GM18511 (cell line): ENCODE results near the gene TRIM39.
"Not testable (repeated sequence)": the region's sequence is repeated elsewhere in the genome, so short reads cannot be mapped to it uniquely, and the experiment has no call there.

Experiments
- ATAC-seq: cut with Tn5 transposase; IDR thresholded peaks from one replicate; pipeline ENCODE4 v1.9.1; 2021; ENCODE audit warnings: mild to moderate bottlenecking, moderate library complexity; ENCODE audit not compliant: unreplicated experiment

TRIM39 gene

GRCh38 chr6:30359276-30359675 is 32.5 kb downstream of the TRIM39 start:
- no peak for ATAC-seq

GRCh38 chr6:30360139-30360538 is 33.4 kb downstream of the TRIM39 start:
- ATAC-seq: no peak

- ATAC-seq: no peak
Observed at GRCh38 chr6:30361661-30362060, 34.9 kb downstream of the TRIM39 start.

GRCh38 chr6:30363459-30363858 is 36.7 kb downstream of the TRIM39 start:
- ATAC-seq: no peak

GRCh38 chr6:30364591-30364990 is 37.9 kb downstream of the TRIM39 start:
- no peak for ATAC-seq

GRCh38 chr6:30369280-30369679 is 42.6 kb downstream of the TRIM39 start:
- ATAC-seq: not testable (repeated sequence)

- ATAC-seq: no peak
Observed at GRCh38 chr6:30378290-30378937, 51.7 kb downstream of the TRIM39 start.

GRCh38 chr6:30380464-30380863 is 53.7 kb downstream of the TRIM39 start:
- no peak for ATAC-seq

GRCh38 chr6:30386166-30386565 is 59.4 kb downstream of the TRIM39 start:
- ATAC-seq: no peak

- no peak for ATAC-seq
Observed at GRCh38 chr6:30391240-30391639, 64.5 kb downstream of the TRIM39 start.
